DMS 273 treated with DMSO at 0.1 percent for 48 hours (cell line): ENCODE data around the gene HSPA12B.

Experiments used
- DNase-seq: peaks from one replicate; lab custom pipeline; 2025; lab: John Stamatoyannopoulos, UW

Gene HSPA12B

DNA sequence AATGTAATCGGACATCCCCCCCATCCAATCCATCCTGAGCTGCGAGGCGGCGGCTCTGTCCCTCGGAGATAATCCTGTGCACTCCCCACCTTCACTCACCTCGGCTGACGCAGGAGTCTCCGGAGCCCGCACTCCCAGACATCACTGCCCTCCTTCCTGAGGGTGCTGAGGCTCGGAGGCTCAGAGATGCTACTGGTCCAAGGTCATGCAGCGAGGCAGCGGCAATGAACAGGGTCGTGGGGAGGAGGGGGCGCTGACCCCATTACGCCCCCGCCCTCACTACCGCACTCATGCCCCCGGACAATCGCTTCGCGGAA, 34.6 kb downstream of the HSPA12B start:
- no peak for DNase-seq

DNA sequence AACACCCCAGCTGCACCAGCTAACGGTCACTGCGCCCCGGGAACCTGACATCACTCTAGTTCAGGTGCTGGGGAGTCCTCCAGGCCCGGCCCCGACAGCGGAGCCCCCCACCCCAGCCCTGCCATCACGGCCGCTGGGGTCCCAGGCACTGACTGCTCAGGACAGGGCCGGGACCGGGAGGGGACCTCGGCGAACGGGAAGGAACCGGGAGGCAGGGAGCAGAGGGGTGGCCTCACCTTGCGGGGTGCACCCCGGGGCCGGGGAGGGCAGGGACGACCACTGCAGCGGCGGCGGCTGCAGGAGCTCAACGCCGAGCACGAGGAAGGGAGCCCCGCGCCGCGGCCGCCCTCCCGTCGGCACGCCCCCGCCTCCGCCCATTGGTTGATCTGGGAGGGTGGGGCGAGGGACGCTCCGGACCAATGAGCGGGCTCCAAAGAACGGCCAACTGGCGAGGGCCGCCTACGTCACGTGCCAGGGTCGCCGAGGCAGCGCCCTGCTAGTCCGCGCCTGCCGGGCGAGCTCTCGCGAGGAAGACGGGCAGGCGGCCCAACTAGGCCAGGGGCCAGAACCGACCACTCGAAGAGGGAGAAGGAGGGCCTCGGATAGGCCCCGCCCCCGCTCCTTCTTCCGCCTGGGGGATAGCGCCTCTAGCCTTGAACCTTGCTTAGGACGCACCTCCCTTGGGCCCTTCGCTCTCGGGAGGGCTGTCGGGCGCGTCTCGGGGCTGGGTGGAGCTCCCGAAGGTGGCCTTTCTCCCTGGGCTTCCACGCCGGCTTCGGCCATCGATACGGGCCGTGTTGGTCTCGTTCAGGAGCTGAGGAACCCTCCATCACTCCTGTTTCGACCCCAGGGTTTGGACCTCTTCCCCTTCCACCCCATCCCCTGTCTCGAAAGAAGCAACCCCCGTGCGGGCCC, 35.2 kb downstream of the HSPA12B start, which contains the start of gene ADISSP:
TSS of gene ADISSP (minus strand) at position 327 of the 915 bp plus-strand sequence. CDS start 7,653 bp downstream, outside the sequence.
- peak; percentile 96 for DNase-seq

DNA sequence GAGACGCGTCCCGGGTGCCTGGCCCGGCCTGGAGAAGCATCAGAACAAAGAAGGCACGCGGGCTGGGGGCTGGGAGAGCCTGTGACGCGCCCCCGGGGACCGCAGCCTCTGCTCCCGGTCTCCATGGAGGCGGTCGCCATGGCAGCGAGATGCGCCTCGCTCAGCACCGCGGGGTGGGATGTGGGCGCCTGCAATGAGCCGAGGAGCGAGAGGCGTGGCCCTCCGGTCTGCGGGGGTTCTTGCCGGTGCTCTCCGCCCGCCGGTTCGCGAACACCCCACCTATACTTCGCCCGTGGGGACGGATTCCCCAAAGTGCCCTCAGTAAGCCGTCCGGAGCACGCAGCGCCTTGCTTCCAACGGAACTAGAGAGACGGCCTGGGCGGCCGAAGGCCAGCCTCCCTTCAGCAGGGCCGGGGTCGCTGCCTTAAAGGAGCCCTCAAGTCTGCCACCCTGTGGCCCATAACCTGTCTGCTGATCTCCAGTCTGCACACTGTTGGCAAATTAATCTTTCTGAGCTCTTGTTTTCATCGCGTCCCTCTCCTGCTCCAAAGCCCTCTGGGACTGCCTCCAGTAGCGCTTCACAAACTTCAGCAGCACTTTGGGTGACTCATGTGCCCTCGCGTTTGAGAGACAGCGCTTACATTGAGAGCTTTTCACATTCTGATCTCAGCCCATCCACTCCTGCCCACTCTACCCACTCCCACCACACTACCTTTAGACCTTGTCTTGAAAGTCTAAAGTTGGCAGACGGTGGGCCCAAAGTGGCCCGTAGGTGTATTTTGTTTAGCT, 36.1 kb downstream of the HSPA12B start:
- peak; percentile 59 for DNase-seq

DNA sequence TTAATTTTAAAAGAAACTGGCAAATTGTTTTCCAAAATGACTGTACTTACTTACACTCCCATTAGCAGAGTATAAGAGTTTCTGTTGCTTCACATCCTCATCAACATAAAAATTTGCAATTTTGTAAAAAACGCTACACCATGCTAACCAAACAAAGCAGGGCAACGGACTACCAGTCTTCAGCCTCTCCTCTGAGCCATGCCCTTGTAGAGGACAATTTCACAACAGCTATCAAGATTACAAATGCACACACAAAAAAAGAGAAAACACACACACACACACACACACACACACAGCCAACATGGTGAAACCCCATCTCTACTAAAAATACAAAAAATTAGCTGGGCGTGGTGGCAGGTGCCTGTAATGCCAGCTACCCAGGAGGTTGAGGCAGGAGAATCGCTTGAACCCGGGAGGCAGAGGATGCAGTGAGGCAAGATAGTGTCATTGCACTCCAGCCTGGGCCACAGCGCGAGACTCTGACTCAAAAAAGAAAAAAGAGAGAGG, 39.1 kb downstream of the HSPA12B start:
- no peak for DNase-seq

DNA sequence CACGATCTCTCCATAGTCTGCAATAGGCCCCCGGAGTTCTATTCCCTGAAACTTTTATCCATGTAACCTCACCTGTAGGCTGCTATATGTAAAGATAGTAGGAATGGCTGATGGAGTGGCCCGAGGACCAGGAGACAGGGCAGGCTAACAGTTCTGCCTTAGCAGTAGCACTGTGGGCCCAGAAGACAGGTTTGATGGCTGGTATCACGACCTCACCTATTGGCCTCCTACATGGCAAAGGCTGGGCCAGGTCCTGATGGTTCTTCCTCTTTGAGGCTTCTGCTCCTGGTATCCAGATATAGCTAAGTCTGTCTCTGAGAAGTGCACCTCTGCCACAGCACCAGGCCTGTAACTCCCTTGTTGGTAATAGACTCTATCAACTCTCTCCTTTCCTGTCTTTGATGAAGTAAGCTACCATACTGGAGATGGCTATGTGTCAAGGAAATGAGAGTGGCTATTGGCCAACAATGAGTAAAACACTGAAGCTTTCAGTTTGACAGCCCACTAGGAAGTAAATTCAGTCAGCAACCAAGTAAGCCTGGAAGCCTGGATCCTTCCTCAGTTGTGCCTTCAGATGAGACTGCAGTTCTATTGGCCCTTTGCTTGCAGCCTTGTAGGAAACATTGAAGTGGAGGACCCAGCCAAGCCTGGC, 43.1 kb downstream of the HSPA12B start:
- DNase-seq: no peak

DNA sequence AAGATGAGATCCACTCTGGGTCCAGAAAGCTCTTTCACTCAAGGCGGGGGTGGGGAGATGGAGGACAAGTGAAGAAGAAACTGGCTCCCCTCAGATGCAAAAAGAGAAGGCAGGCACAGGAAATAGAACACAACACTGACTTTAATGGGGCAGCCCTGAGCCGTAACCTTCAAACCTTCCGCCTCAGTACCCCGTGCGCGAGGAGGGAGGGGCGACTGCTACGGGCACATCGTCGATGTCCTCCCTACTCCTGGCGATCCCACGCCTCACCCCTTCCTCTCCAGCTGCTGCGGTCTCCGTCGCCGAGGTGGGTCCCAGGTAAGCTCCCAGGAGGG, 44.9 kb downstream of the HSPA12B start:
- no peak for DNase-seq

DNA sequence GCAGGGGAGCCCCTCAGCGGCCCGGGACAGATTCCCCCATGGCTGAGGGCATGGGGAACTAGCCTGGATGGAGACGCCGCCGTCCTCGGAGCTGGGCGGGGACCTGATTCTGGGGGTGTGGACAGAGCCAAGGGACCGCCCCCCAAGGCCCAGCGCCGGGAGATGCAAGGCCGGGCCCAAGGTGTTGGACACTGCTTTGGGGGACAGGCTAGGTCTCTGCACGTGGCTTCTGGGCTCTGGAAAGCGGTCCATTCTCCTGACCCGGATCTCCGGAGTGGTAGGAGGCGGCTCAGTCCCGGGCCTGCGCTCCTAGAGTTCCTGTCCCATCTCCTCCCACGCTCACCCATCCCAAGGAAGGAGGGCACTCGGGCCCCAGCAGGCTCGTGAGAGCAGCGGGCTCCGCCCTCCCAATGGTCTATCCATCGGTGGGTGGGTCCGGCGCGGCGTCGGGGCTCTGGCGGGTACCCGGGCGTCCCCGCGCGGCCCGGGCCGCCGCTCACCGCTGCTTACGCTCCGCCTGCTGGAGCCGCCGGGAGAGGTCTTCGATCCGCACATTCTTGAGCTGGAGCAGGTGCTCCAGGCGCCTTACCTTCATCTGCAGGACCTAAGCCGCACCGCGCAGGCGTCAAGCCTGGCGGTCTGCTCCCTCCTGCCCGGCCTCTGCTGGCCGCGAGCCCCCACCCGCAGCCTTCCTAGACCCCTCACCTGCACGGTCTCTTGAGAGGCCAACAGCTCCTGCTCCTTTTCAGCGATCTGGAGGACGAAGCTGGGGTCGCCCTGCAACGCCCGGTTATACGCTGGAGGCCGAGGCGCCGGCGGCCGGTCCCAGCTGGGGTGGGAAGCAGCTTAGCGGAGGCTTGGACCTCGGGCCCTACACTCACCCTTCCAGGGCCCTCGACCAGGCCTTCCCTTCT, 45.5 kb downstream of the HSPA12B start:
- DNase-seq: peak; percentile 27

DNA sequence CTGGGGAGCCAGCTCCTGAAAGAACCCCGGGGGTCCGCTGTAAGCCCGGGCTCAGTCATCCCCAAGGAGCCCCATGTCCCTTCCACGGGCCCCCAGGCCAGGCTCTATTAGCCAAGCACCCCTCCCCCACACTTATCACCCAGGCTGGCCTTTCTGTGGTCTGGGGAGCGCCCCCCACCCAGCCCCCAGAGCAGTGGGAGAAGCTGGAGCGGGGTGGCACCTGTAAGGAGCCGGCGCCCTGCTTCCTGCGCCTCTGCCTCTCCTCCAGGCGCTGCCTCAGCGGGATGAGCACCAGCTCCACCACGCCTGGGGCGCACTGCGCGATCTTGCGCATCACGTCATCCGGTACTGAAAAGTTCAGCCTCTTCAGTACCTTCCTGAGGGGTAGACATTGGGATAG, 46.5 kb downstream of the HSPA12B start:
- DNase-seq: no peak

DNA sequence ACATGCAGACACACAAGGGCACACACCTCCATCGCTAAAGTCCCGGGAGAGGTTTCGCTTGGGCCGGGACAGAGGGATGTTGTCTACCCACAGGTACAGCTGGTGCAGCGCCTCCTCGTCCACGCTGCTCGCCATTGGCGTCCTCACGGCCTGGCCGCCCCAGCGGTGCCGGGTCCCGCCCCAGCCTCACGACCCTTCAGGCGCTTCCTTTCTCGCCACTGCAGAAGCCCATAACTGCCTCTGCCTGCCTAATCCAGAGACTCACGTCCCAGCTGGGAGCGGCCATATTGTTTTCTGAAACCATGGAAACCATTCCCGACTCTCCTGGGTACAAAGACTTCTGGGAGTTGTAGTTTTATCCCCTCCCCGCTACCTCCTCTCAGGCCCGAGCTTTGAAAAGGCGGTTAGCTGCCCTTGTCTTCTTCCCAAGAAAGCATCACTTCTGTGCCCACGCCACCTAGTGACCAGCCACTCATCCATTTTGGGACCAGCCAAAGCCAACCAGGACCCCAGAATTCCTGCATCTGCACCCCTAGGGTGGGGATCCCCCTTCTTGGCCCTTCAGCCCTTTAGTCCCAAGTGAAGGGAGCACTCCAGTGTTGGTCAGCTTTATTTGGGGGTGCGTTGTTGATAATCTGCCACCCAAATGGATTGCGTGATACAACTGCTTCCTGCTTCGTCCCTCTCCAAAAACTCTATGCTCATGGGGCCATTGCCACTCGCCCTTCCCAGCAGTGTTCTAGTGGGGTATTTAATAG, 48.8 kb downstream of the HSPA12B start, which contains the start of gene SPEF1:
TSS of gene SPEF1 (minus strand) at position 296 of the 758 bp plus-strand sequence. CDS start at position 135, 161 bp downstream.
- DNase-seq: peak; percentile 95

DNA sequence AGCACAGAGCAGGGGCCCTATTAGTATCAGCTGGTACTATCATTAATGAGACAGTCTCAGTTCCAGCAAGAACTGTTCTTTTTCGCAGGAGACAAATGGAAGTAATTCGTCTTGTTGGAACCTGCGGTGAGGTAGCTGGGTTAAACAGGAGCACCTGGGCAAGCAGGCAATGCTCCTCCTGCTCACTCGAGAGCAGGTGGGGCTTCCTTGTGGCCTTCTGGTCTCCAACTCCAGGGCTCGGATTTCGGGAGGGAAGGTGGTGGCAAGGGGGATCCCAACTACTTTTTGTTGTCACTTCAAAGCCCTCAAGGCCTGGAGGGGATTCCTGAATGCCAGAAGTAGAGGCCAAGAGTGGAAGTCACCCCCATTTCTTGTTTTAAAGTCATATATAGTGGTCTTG, 50.1 kb downstream of the HSPA12B start:
- no peak for DNase-seq

DNA sequence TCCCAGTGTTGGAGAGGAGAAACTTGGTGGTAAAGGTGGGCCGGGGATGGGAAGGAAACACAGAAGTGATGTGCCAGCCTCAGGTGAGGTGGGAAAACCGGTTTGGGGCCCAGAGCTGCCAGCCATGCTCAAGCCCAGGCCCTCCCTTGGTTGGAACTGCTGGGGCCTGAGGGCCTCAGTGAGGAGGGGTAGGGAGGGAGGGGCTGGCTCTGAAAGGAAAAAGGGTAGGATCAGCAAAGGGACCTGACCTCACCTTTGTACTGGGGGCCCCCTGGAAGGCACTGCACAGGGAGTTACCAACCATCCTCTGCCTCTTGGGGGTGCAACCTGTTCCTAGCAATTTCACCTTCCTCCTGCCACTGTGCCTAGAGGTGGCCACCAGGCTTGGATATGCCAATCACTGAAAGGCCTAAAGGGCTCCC, 50.6 kb downstream of the HSPA12B start:
- no peak for DNase-seq

DNA sequence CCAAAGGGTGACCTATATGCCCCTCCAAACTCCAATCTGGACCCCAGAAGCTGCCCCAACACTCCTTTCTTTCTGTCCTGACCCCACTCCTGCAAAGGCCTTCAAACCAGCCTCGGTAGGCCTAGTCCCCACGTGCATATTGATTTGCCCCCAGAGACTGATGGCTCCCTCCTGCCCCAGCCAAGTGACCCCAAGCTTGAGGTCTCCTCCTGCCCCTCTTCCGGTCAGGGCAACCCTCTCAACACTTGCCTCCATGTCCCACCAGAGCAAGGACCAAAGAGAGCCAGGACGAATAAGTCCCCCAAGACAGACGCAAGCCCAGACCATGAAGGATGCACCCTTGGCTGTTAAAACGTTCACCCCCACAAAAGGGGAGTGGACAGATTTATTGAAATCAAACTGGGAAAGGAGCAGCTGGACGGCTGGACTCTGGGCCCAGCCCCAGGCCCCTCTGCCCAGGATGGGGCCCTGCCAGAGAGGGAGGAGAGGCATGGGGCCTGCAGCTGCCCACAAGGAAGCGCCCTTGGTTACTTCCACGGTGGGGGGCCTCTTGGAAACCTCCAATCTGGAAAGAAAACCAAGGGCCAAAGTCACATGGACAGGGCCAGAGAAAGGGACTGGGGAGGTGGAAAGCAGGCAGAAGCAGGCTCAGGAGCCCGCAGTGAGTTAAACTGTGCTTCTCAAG, 51.2 kb downstream of the HSPA12B start:
- DNase-seq: no peak

DNA sequence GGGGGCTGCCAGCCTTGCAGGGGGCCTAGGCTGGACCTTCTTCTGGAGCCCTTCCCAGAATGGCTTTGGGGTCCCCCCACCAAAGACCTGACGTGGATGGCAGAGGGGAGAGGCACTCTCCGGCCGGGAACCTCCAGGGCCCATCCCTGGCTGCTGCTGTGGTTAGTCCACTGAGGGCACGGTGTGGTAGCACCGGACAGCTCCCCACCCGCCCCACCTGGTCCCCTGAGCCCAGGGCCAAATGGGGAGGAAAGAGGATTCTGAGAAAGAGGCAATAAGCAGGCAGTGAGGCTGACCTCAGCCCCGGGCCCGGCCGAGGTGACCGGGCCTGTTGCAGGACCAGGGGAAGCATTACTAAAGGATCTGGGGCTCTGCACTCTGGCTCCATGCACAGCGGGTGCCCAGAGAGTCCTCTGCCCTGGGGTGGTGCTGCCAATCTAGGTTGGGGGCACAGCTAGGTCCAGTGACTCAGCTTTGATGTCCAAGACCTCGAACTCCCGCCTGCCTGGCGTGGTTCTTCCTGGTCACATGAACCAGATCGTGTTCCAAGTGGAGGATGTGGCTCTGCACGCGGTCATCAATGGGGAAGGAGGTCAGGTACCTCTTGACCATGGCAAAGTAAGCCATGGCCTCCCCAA, 51.9 kb downstream of the HSPA12B start:
- no peak for DNase-seq

DNA sequence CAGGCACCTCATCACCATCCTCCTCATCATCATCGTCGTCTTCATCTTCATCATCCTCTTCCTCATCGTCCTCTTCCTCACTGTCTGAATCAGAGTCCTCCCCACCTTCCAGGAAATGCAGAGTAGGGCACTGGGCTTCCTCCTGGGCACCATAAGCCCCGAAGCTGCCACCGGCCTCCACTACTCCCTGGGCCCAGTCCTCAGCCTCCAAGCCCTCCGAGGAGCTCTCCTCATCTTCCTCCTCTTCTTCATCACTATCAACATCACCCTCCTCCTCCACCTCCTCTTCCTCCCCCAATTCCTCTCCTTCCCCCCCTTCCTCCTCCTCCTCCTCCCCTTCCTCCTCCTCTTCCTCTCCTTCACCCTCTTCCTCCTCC, 52.4 kb downstream of the HSPA12B start:
- DNase-seq: no peak

DNA sequence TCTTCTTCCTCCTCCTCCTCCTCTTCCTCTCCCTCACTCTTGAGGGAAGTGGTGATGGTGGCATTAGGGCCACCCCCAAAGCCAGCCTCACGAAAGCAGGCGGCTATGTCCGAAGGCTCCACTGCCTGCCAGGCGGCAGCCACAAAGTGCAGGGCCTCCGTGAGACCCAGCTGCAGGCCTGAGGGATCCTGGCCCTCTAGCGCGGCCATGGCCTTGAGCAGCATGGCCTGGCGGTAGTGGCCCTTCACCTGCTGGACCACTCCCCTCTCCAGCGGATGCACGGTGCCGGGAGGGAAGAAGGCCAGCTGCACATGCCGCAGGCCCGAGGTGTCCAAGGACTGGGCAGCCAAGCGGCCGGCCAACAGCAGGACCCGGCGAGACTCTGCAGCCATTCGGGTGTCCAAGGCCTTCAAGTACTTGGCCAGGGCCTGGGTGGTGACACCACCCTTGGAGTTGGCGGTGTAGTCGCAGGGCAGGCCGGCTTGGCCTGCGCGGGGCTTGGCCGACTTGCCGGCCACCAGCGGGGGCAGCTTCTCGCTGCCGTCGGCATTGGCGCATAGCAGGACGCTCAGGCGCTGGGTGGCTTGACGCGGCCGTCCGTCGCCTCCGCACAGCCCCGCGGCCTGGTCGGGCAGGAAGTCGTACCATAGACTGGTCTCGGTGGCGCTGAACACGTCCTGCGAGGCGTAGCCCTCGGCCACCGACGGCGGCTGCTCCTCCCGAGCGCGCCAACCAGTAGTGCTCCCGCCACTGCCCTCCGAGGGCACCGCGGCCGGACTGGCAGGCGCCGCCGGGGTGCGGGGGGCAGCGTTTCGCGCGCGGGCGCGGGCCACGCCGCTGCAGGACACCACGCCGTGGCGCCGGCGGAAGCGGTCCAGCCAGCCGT, 53.0 kb downstream of the HSPA12B start:
- no peak for DNase-seq

DNA sequence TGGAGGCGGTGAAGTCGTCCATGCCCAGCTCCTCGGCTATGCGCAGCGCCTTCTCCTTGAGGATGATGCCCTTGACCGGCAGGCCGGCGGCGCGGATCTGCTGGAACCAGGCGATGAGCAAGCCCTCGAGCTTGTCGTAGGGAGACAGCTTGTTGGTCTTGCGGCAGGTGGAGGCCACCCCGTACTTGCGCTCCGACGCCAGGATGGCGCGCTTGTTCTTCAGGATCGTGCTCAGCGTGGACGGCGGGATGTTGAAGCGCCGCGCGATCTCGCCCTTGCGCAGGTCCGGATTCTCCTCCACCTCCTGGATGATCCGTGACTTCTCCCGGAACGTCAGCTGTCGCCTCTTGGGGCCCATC, 53.6 kb downstream of the HSPA12B start:
- peak; percentile 4 for DNase-seq

DNA sequence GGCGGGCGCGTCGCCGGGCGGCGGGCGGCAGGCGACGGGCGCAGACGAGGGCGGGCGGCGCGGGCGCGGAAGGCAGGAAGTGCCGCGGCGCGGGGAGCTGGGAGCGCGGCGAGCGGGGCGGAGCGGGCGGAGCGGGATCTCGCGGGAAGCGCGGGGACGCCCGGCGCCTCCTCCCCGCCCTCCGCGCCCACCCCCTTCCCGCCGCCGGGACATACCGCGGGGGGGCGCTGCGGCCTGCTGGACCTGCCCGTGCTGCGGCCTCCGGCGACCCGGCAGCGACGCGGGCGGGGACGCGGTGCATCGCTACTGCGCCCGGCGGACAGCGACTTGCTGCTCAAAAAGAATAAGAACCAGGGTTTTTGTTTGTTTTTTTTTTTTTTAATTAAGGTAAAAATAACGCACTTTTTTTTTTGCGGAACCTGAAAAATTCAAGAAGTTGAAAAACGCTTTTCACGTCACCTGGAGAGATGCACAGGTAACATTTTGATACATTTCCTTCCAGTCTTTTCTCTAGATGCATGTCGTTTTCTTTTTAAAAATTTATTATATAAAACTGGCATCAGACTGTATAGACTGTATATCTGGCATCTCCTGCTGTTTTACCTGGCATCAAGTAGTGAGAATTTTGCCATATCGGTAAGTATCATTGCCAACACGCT, 54.3 kb downstream of the HSPA12B start, which contains the start of gene CENPB:
TSS of gene CENPB (minus strand) at position 76 of the 659 bp plus-strand sequence. CDS start 257 bp downstream, outside the sequence.
- peak; percentile 67 for DNase-seq
